ENCODE results near the gene HSD17B11. TPM values are rescaled to one million over a fixed set of nuclear protein-coding genes. Genes with fewer than 3 reads are reported as not detected.

Gene HSD17B11
- total and polyA plus RNA-seq, 2 donors (not counting 1 experiment from before 2014, with no cell fraction given), result 60.5 to 64.1 TPM

GRCh38 chr4:87375719-87376291, 15.2 kb downstream of the HSD17B11 start:
- H3K27me3 ChIP-seq (ENCODE audit: control insufficient read depth, insufficient read depth, low read length), result no peaks in the 10 kb centered on the region
- H3K9me3 ChIP-seq (ENCODE audit: control insufficient read depth, insufficient read depth, low read depth, low read length), result no peaks in the 10 kb centered on the region
- H3K9ac ChIP-seq (ENCODE audit: insufficient read depth, low read length), result no peak overlapping the region
- no peaks in the 10 kb centered on the region for H4K20me1 ChIP-seq (ENCODE audit: control insufficient read depth, extremely low read depth, insufficient read depth, low read length)
- TF ChIP-seq CTCF (conservative IDR thresholded peaks at IDR 0.05 in 1 of 2, IDR thresholded peaks at IDR 0.05 in 1 of 2; ENCODE audit: low read depth in 1 of 2, low read length in 2 of 2) (peak; percentile 74 to 79), EZH2 (IDR thresholded peaks at IDR 0.05; ENCODE audit: low read length, missing control alignments) (no peak)
- H3K4me2 ChIP-seq (ENCODE audit: extremely low read depth, insufficient read depth, low read length), result no peak overlapping the region
- no peaks in the 10 kb centered on the region for H3K79me2 ChIP-seq (ENCODE audit: control insufficient read depth, insufficient read depth, low read length)
- H3K36me3 ChIP-seq (ENCODE audit: control insufficient read depth, insufficient read depth, low read length), result peaks cover 4% of the 10 kb centered on the region
- no peak overlapping the region for H2AFZ ChIP-seq (ENCODE audit: low read length)
- no peaks in the 10 kb centered on the region for H3K4me1 ChIP-seq (ENCODE audit: control insufficient read depth, extremely low read depth, insufficient read depth, low read length)
- H3K27ac ChIP-seq (ENCODE audit: insufficient read depth, low read length), result no peak overlapping the region
- H3K4me3 ChIP-seq (replicated peaks in 1 of 4; ENCODE audit: control extremely low read depth in 1 of 4, insufficient read depth in 1 of 4, low read depth in 3 of 4, low read length in 4 of 4), result no peak overlapping the region
- peak; percentile 71 to 92 for DNase-seq (ENCODE audit: low read depth in 2 of 2)

- Histone ChIP-seq H3K9me3 (ENCODE audit: control insufficient read depth, insufficient read depth, low read depth, low read length) (no peaks in the 10 kb centered on the region), H3K9ac (ENCODE audit: insufficient read depth, low read length) (no peak overlapping the region), H2AFZ (ENCODE audit: low read length) (no peak overlapping the region), H4K20me1 (ENCODE audit: control insufficient read depth, extremely low read depth, insufficient read depth, low read length) (no peaks in the 10 kb centered on the region), H3K4me2 (ENCODE audit: extremely low read depth, insufficient read depth, low read length) (no peak overlapping the region), H3K79me2 (ENCODE audit: control insufficient read depth, insufficient read depth, low read length) (no peaks in the 10 kb centered on the region), H3K27me3 (ENCODE audit: control insufficient read depth, insufficient read depth, low read length) (no peaks in the 10 kb centered on the region), H3K36me3 (ENCODE audit: control insufficient read depth, insufficient read depth, low read length) (peaks cover 4% of the 10 kb centered on the region), H3K4me3 (replicated peaks in 1 of 4; ENCODE audit: control extremely low read depth in 1 of 4, insufficient read depth in 1 of 4, low read depth in 3 of 4, low read length in 4 of 4) (no peak overlapping the region), H3K27ac (ENCODE audit: insufficient read depth, low read length) (no peak overlapping the region), H3K4me1 (ENCODE audit: control insufficient read depth, extremely low read depth, insufficient read depth, low read length) (no peaks in the 10 kb centered on the region)
- no peak for DNase-seq (ENCODE audit: low read depth in 2 of 2)
- no peak for TF ChIP-seq CTCF (conservative IDR thresholded peaks at IDR 0.05 in 1 of 2, IDR thresholded peaks at IDR 0.05 in 1 of 2; ENCODE audit: low read depth in 1 of 2, low read length in 2 of 2)
- TF ChIP-seq EZH2 (IDR thresholded peaks at IDR 0.05; ENCODE audit: low read length, missing control alignments), result no peak
These were observed 20.9 kb downstream of the HSD17B11 start for GRCh38 chr4:87370068-87370467.

- no peak overlapping the region for H3K4me2 ChIP-seq (ENCODE audit: extremely low read depth, insufficient read depth, low read length)
- H4K20me1 ChIP-seq (ENCODE audit: control insufficient read depth, extremely low read depth, insufficient read depth, low read length), result no peaks in the 10 kb centered on the region
- H2AFZ ChIP-seq (ENCODE audit: low read length), result no peak overlapping the region
- peaks cover 3% of the 10 kb centered on the region for H3K36me3 ChIP-seq (ENCODE audit: control insufficient read depth, insufficient read depth, low read length)
- no peak for TF ChIP-seq CTCF (conservative IDR thresholded peaks at IDR 0.05 in 1 of 2, IDR thresholded peaks at IDR 0.05 in 1 of 2; ENCODE audit: low read depth in 1 of 2, low read length in 2 of 2)
- no peak for TF ChIP-seq EZH2 (IDR thresholded peaks at IDR 0.05; ENCODE audit: low read length, missing control alignments)
- no peaks in the 10 kb centered on the region for H3K9me3 ChIP-seq (ENCODE audit: control insufficient read depth, insufficient read depth, low read depth, low read length)
- H3K27ac ChIP-seq (ENCODE audit: insufficient read depth, low read length), result no peak overlapping the region
- H3K4me1 ChIP-seq (ENCODE audit: control insufficient read depth, extremely low read depth, insufficient read depth, low read length), result no peaks in the 10 kb centered on the region
- H3K79me2 ChIP-seq (ENCODE audit: control insufficient read depth, insufficient read depth, low read length), result no peaks in the 10 kb centered on the region
- no peak for DNase-seq (ENCODE audit: low read depth in 2 of 2)
- H3K4me3 ChIP-seq (replicated peaks in 1 of 4; ENCODE audit: control extremely low read depth in 1 of 4, insufficient read depth in 1 of 4, low read depth in 3 of 4, low read length in 4 of 4), result no peak overlapping the region
- H3K9ac ChIP-seq (ENCODE audit: insufficient read depth, low read length), result no peak overlapping the region
- no peaks in the 10 kb centered on the region for H3K27me3 ChIP-seq (ENCODE audit: control insufficient read depth, insufficient read depth, low read length)
These were observed 24.3 kb downstream of the HSD17B11 start for GRCh38 chr4:87366521-87367162.

All from fibroblast of lung (primary cell).